ENCODE results near the gene TLNRD1.

GRCh38 chr15:80977627-80978036, 23.1 kb upstream of the TLNRD1 start:
- TF ChIP-seq EZH2 (IDR thresholded peaks at IDR 0.05; ENCODE audit: low read depth) (no peak), CTCF (conservative IDR thresholded peaks at IDR 0.05) (no peak)

Data from PC-9 (cell line).